NCI-H187 (cell line): Measurements from ENCODE around the gene HMGN4.
"Not testable (repeated sequence)": the region's sequence is repeated elsewhere in the genome, so short reads cannot be mapped to it uniquely, and the experiment has no call there.

ENCODE experiments used
- DNase-seq, 2 experiments: peaks; one replicate each; lab custom pipeline; 2025; lab: John Stamatoyannopoulos, UW

The HMGN4 gene

GRCh38 chr6:26537846-26538571, at the start of gene HMGN4:
Gene HMGN4 (plus strand): TSS chr6:26538366. CDS start chr6:26545207, 6,841 bp downstream.
- DNase-seq = peak; percentile 62 to 91

- no peak for DNase-seq
Observed at GRCh38 chr6:26489996-26490964, 47.9 kb upstream of the HMGN4 start.

- DNase-seq = no peak
Observed at GRCh38 chr6:26491604-26492003, 46.6 kb upstream of the HMGN4 start.

- no peak for DNase-seq
Observed at GRCh38 chr6:26493258-26493657, 44.9 kb upstream of the HMGN4 start.

GRCh38 chr6:26494117-26494516, 44.0 kb upstream of the HMGN4 start:
- DNase-seq = no peak

- DNase-seq = no peak
Observed at GRCh38 chr6:26495281-26495680, 42.9 kb upstream of the HMGN4 start.

GRCh38 chr6:26497610-26498009, 40.6 kb upstream of the HMGN4 start:
- no peak for DNase-seq

- DNase-seq = no peak
Observed at GRCh38 chr6:26500102-26500501, 38.1 kb upstream of the HMGN4 start, which contains the start of gene BTN1A1. Gene BTN1A1 (plus strand): TSS chr6:26500303. CDS start chr6:26501287, 984 bp downstream.

GRCh38 chr6:26501482-26501986, 36.6 kb upstream of the HMGN4 start:
- DNase-seq = no peak

GRCh38 chr6:26502165-26502564, 36.0 kb upstream of the HMGN4 start:
- no peak for DNase-seq

- DNase-seq = no peak
Observed at GRCh38 chr6:26502626-26503025, 35.5 kb upstream of the HMGN4 start.

GRCh38 chr6:26507658-26508057, 30.5 kb upstream of the HMGN4 start:
- DNase-seq = no peak

GRCh38 chr6:26511033-26511432, 27.1 kb upstream of the HMGN4 start:
- DNase-seq = not testable (repeated sequence)

GRCh38 chr6:26514984-26515383, 23.2 kb upstream of the HMGN4 start:
- DNase-seq = no peak

GRCh38 chr6:26516481-26517427, 21.4 kb upstream of the HMGN4 start:
- DNase-seq = no peak

- no peak for DNase-seq
Observed at GRCh38 chr6:26519359-26519758, 18.8 kb upstream of the HMGN4 start.

- DNase-seq = peak; percentile 42 to 46
Observed at GRCh38 chr6:26520237-26520849, 17.8 kb upstream of the HMGN4 start.

GRCh38 chr6:26520850-26521599, 17.1 kb upstream of the HMGN4 start:
- DNase-seq = peak; percentile 65 to 83

GRCh38 chr6:26521600-26522391, 16.4 kb upstream of the HMGN4 start:
- DNase-seq = peak in 1 of 2 experiments; percentile 40
